ENCODE results near the gene PTTG2.

DNA sequence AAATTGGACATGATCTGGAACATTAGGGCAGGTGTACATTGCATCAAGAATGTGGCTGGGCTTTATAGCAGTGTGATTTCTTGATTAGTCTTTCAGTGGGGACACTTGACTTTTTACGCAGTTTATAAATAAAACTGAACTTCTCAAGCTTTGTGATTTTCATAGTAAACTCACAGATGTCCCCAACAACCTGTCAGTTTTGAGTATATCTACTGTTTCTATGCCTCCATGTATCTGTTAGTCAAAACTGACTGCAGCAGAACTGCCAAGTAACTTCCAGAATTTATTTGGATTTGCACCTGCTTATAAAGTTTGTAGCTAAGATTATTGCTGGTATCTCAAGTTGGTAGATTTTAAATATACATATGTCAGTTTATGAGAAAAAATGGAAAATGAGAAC lies 20.0 kb downstream of the PTTG2 start:
- TF ChIP-seq, protein P1, sequence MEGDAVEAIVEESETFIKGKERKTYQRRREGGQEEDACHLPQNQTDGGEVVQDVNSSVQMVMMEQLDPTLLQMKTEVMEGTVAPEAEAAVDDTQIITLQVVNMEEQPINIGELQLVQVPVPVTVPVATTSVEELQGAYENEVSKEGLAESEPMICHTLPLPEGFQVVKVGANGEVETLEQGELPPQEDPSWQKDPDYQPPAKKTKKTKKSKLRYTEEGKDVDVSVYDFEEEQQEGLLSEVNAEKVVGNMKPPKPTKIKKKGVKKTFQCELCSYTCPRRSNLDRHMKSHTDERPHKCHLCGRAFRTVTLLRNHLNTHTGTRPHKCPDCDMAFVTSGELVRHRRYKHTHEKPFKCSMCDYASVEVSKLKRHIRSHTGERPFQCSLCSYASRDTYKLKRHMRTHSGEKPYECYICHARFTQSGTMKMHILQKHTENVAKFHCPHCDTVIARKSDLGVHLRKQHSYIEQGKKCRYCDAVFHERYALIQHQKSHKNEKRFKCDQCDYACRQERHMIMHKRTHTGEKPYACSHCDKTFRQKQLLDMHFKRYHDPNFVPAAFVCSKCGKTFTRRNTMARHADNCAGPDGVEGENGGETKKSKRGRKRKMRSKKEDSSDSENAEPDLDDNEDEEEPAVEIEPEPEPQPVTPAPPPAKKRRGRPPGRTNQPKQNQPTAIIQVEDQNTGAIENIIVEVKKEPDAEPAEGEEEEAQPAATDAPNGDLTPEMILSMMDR (IDR thresholded peaks at IDR 0.05 in 4 of 5, conservative IDR thresholded peaks at IDR 0.05 in 1 of 5): no peak
- no peak for TF ChIP-seq POLR2A (IDR thresholded peaks at IDR 0.05)
